ENCODE data around the gene TRAPPC6A. TPM values are rescaled to one million over a fixed set of nuclear protein-coding genes. Genes with fewer than 3 reads are reported as not detected.

The TRAPPC6A gene
- total and polyA plus RNA-seq, 9 of the 15 experiments (the other 6 are each of a cell fraction or from before 2014, with no cell fraction given) = 0.82 to 23.6 (median 11.6) TPM

GRCh38 chr19:45178262-45179071 lies 430 bp upstream of the TRAPPC6A start, which contains the start of gene BLOC1S3 (continued):
- no peak for TF ChIP-seq E2F5 (CRISPR knock-in tag; IDR thresholded peaks at IDR 0.05)
- no peak; the same call in 1 of the 2 replicates for TF ChIP-seq PBX2 (CRISPR knock-in tag; IDR thresholded peaks at IDR 0.05; ENCODE audit: low read depth)
- peak; percentile 94 for TF ChIP-seq PBX2 (tag; conservative IDR thresholded peaks at IDR 0.05; ENCODE audit: low read depth)
- peak; percentile 13 to 38; a peak in 3 of 4 replicates for TF ChIP-seq RAD21 (CRISPR knock-in tag; conservative IDR thresholded peaks at IDR 0.05 in 1 of 2, IDR thresholded peaks at IDR 0.05 in 1 of 2)
- TF ChIP-seq ZBTB40 (IDR thresholded peaks at IDR 0.05) = no peak
- no peak for TF ChIP-seq ZBTB40 (CRISPR knock-in tag; IDR thresholded peaks at IDR 0.05)
- TF ChIP-seq NBN (IDR thresholded peaks at IDR 0.05; ENCODE audit: low read depth) = peak; percentile 54
- no peak for TF ChIP-seq BRD9 (IDR thresholded peaks at IDR 0.05; ENCODE audit: low read depth, partially characterized antibody)
- TF ChIP-seq NONO (IDR thresholded peaks at IDR 0.05; ENCODE audit: low read depth in 2 of 2, low read length in 1 of 2) = no peak; a peak in 1 of 4 replicates
- TF ChIP-seq ZNF354B (CRISPR knock-in tag; IDR thresholded peaks at IDR 0.05) = no peak

All from K562 (cell line).